ENCODE measurements around the gene BAZ1B. TPM values are rescaled to one million over a fixed set of nuclear protein-coding genes. Genes with fewer than 3 reads are reported as not detected.

The BAZ1B gene, protein sequence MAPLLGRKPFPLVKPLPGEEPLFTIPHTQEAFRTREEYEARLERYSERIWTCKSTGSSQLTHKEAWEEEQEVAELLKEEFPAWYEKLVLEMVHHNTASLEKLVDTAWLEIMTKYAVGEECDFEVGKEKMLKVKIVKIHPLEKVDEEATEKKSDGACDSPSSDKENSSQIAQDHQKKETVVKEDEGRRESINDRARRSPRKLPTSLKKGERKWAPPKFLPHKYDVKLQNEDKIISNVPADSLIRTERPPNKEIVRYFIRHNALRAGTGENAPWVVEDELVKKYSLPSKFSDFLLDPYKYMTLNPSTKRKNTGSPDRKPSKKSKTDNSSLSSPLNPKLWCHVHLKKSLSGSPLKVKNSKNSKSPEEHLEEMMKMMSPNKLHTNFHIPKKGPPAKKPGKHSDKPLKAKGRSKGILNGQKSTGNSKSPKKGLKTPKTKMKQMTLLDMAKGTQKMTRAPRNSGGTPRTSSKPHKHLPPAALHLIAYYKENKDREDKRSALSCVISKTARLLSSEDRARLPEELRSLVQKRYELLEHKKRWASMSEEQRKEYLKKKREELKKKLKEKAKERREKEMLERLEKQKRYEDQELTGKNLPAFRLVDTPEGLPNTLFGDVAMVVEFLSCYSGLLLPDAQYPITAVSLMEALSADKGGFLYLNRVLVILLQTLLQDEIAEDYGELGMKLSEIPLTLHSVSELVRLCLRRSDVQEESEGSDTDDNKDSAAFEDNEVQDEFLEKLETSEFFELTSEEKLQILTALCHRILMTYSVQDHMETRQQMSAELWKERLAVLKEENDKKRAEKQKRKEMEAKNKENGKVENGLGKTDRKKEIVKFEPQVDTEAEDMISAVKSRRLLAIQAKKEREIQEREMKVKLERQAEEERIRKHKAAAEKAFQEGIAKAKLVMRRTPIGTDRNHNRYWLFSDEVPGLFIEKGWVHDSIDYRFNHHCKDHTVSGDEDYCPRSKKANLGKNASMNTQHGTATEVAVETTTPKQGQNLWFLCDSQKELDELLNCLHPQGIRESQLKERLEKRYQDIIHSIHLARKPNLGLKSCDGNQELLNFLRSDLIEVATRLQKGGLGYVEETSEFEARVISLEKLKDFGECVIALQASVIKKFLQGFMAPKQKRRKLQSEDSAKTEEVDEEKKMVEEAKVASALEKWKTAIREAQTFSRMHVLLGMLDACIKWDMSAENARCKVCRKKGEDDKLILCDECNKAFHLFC (N-terminal part only)
- total RNA-seq: 39.0 and 44.4 TPM in 2 replicates

GRCh38 chr7:73522105-73522872 lies at the start of gene BAZ1B:
BAZ1B (minus strand) TSS chr7:73522293; CDS start chr7:73521933, 360 bp downstream.

DNA sequence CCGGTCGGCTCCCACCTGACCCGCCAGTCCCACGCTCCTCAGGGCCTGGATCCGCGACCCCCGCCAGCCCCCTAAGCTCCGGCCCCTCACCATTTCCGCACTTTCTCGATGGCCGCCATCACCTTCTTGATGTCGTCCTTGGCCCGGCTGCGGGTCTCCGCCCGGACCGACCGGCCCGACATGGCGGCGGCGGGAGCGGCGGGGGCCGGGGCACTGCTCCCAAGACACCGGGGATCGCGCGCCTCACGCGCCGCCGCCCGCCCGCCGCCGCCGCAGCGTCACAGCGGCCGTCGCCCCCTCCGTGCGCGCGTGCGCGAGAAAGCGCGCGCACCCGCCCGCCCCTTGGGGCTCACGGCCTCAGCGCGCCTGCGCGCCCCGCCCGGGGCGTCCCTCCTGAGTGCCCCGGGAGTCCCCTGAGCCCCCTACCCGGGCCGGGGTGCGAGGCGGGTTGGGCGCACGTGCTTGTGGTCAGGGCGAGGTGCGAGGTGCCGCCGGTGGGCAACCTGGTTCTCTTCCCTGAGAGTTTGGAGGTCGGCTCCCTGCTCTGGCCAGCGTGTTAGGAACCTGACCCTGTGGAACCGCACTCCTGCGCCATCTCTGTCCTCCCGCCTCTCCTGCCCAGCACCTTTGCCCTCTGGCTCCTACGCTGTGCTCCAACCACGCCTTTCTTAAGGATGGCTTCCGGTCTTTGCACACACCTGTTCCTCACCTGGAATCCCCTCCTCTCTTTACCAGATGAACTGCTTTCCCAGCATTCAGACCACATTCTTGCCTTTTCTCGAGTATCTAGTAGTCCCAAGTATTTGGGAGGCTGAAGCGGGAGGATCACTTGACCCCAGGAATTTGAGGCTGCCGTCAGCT lies 35.5 kb upstream of the BAZ1B start, which contains the start of gene BCL7B:
TSS of gene BCL7B (minus strand) at position 294 of the 861 bp plus-strand sequence. CDS start at position 182, 112 bp downstream.

Other genes with a start within 250 kb of the BAZ1B start
- gene NSUN5, start 213.5 kb downstream of the BAZ1B start, total RNA-seq: 11.8 and 14.5 TPM in 2 replicates
- gene TRIM50, start 194.2 kb downstream of the BAZ1B start, total RNA-seq: not detected in 2 replicates
- not detected in 2 replicates for gene FKBP6, start 194.1 kb downstream of the BAZ1B start, total RNA-seq
- 0.26 and 0.95 TPM in 2 replicates for gene FZD9, start 88.5 kb downstream of the BAZ1B start, total RNA-seq
- gene BCL7B, start 35.4 kb upstream of the BAZ1B start, total RNA-seq: 11.2 and 11.7 TPM in 2 replicates
- 53.1 and 69.5 TPM in 2 replicates for gene TBL2, start 56.3 kb upstream of the BAZ1B start, total RNA-seq
- 0.09 and 0.16 TPM in 2 replicates for gene MLXIPL, start 102.2 kb upstream of the BAZ1B start, total RNA-seq
- 7.5 and 8.7 TPM in 2 replicates for gene VPS37D, start 145.5 kb upstream of the BAZ1B start, total RNA-seq
- 1.6 and 1.9 TPM in 2 replicates for gene DNAJC30, start 161.2 kb upstream of the BAZ1B start, total RNA-seq
- gene BUD23, start 161.3 kb upstream of the BAZ1B start, total RNA-seq: 29.8 and 50.1 TPM in 2 replicates
- 16.5 and 37.4 TPM in 2 replicates for gene STX1A, start 197.4 kb upstream of the BAZ1B start, total RNA-seq
- 8.0 and 10.7 TPM in 2 replicates for gene ABHD11, start 216.5 kb upstream of the BAZ1B start, total RNA-seq
- gene CLDN3, start 248.0 kb upstream of the BAZ1B start, total RNA-seq: under 0.01 TPM in 1 of 2 replicates, not detected in the other

Data from bronchial smooth muscle cell (primary cell).